AG10803 (cell line): ENCODE measurements around the gene SPATA7.
A peak's percentile ranks its signal among the peaks of the same experiment; 100 is the strongest.

Experiments
- DNase-seq: peaks from one replicate; pipeline ENCODE4 v3.0.0; 2010; ENCODE audit warnings: low read depth
- H3K4me3 ChIP-seq: 2 replicates; pipeline ENCODE4 v1.5.1; 2011; ENCODE audit warnings: mild to moderate bottlenecking, low read length, control low read depth
- TF ChIP-seq, protein P1 (sequence below): conservative IDR thresholded peaks from 2 replicates; pipeline ENCODE4 v1.5.1; 2011; ENCODE audit warnings: mild to moderate bottlenecking, low read length, control low read depth, inconsistent platforms

SPATA7 gene

DNA sequence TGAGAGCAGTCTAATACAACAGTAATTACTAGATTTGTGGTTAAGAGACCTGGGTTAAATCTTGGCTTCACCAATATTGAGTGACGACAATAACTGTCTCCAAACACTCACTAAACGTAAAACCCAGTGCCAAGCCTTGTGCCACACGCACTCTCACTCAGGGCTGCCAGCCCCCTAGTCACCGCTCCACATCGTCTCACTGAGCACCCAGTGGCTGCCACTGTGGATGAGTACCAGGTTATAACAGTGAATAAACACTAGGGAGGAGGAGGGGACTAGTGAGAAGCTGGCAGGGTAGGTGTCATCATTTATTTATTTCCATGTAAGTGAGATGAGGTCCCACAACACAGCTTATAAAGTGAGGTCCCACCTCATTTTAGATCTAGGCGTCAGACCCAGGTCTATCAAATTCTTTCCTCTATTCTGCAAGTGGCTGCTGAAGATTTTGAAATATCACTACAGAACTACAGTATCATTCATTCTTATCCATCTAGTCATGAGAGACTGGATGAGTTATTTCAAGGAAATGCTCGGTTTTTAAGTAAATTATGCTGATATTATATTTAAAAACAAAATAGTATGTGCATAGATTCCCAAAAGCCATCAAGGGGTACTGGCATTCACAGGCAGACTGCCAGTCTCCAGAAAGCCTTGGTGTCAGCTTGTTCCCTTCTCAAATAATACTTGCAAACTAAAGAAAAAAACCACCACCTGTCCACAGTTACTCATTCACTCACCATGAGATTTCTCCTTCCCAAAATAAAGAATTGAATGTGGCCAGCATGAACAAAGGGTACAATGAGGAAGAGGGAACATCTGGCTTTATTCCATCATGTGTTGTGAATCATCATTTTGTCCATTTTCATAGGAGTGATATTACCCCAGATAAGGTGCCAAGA is 85.3 kb downstream of the SPATA7 start:
- DNase-seq = no peak
- TF ChIP-seq, protein P1, sequence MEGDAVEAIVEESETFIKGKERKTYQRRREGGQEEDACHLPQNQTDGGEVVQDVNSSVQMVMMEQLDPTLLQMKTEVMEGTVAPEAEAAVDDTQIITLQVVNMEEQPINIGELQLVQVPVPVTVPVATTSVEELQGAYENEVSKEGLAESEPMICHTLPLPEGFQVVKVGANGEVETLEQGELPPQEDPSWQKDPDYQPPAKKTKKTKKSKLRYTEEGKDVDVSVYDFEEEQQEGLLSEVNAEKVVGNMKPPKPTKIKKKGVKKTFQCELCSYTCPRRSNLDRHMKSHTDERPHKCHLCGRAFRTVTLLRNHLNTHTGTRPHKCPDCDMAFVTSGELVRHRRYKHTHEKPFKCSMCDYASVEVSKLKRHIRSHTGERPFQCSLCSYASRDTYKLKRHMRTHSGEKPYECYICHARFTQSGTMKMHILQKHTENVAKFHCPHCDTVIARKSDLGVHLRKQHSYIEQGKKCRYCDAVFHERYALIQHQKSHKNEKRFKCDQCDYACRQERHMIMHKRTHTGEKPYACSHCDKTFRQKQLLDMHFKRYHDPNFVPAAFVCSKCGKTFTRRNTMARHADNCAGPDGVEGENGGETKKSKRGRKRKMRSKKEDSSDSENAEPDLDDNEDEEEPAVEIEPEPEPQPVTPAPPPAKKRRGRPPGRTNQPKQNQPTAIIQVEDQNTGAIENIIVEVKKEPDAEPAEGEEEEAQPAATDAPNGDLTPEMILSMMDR = no peak
- no peak overlapping the region for H3K4me3 ChIP-seq

- no peak for DNase-seq
- TF ChIP-seq, protein P1 = no peak
- no peak overlapping the region for H3K4me3 ChIP-seq
These were observed 88.3 kb downstream of the SPATA7 start for GRCh38 chr14:88473791-88474190.

DNA sequence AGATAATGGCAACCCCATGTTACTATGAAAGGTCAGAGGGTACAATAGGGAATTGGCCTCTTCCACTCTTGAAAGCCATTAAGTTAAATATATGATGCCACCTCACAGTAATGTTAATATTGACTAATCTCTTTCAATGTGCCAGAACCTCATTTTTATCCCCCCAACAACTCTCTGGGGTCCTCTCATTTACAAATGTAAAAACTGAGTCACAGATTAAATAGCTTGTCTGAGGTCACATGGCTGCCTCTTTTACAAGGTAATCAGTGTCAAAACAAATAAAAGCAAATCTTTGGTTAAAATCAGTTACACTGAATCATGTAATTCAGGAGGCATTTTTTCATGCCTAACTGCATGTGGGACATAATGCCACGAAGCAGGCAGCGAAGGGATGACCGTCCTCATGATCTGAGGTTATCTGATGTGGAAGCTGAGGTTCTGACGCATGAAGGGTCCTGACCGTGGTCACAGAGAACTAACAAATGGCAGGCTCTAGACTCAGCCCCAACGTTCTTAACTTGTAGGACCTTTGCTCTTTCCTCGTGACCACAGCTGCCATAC is 90.8 kb downstream of the SPATA7 start:
- DNase-seq = no peak

DNA sequence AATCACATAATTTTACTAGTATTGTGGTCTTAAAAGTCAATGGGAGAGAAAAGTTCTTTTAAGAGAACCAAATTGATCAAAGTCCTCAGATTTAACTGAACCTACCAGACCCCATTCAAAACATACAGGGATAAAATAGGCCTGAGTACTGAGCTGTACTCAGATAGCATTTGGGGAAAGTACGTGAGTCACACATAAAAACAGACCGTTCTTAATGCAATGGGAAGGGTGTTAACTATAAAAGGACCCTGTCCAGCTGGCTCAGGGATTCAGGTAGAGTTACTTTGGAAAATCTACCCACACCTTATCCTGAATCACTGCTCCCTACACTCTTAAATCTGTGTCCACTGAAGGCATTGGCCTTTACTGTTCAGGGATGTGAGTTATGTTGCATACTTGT is 91.4 kb downstream of the SPATA7 start:
- TF ChIP-seq, protein P1 = no peak
- no peak for DNase-seq
- H3K4me3 ChIP-seq = no peak overlapping the region

More for the DNA sequence above, 90.8 kb downstream of the SPATA7 start:
- TF ChIP-seq, protein P1 = no peak
- H3K4me3 ChIP-seq = no peak overlapping the region

GRCh38 chr14:88477513-88478250 is 92.2 kb downstream of the SPATA7 start:
- DNase-seq = peak; percentile 20
- no peak overlapping the region for H3K4me3 ChIP-seq
- TF ChIP-seq, protein P1 = no peak

- TF ChIP-seq, protein P1 = no peak
- no peak overlapping the region for H3K4me3 ChIP-seq
- no peak for DNase-seq
These were observed 93.5 kb downstream of the SPATA7 start for GRCh38 chr14:88478931-88479330.
